ENCODE results near the gene MLH3. TPM values are rescaled to one million over a fixed set of nuclear protein-coding genes. Genes with fewer than 3 reads are reported as not detected.

The MLH3 gene
- total RNA-seq, 1 experiment from 2014 or later = 23.0 TPM

DNA sequence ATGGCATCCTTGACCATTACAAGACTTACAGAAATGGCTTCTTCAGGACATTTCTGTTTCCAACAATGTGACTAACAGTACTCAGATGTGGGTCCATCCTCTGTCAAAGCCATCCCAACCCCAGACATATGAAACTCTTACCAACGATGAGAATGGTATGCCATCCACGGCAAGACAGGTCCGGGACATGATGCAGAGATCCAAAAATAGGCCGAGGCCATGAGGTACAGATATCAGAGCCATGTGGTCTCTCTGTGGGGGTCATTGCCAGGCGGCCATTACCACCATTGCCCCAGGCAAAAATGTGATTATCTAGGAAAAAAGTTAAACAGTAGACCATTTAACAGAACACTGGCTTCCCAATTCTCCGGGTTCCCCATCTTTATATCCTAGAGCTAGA lies 45.7 kb upstream of the MLH3 start:
- Histone ChIP-seq H3T11ph (ENCODE audit: low read length) (no peak overlapping the region), H3K18ac (ENCODE audit: insufficient read length, low read depth, low read length) (no peak overlapping the region), H3K27ac (ENCODE audit: insufficient read length, low read depth, low read length) (no peak overlapping the region), H3K23ac (ENCODE audit: insufficient read length, low read depth, low read length) (no peak overlapping the region), H4K91ac (ENCODE audit: insufficient read length, low read depth, low read length) (no peak overlapping the region), H3K9me3 (ENCODE audit: control insufficient read depth, low read depth, low read length) (no peaks in the 10 kb centered on the region), H2AK5ac (ENCODE audit: insufficient read length, low read length) (no peak overlapping the region), H4K8ac (replicated peaks; ENCODE audit: insufficient read length, low read depth, low read length) (no peak overlapping the region), H2BK5ac (ENCODE audit: insufficient read length, low read length) (no peak overlapping the region), H3K4ac (ENCODE audit: low read depth, low read length) (no peak overlapping the region), H3K79me2 (ENCODE audit: insufficient read depth, low read length) (no peaks in the 10 kb centered on the region), H3K79me1 (ENCODE audit: insufficient read depth, low read depth, low read length, poor library complexity, severe bottlenecking) (no peaks in the 10 kb centered on the region), H3K23me2 (ENCODE audit: insufficient read length, low read depth, low read length, poor library complexity, severe bottlenecking) (no peaks in the 10 kb centered on the region), H3K4me1 (ENCODE audit: insufficient read depth, low read length) (no peaks in the 10 kb centered on the region), H2AFZ (ENCODE audit: low read length) (no peak overlapping the region), H4K5ac (ENCODE audit: insufficient read length, low read depth, low read length) (no peak overlapping the region), H2BK15ac (ENCODE audit: low read depth, low read length) (no peak overlapping the region), H2BK20ac (ENCODE audit: low read depth, low read length, poor library complexity, severe bottlenecking) (no peak overlapping the region), H3K4me2 (ENCODE audit: insufficient read depth, insufficient read length, low read length) (no peak overlapping the region), H3K14ac (ENCODE audit: insufficient read depth, low read length) (no peak overlapping the region), H3K27me3 (ENCODE audit: insufficient read depth, low read length) (no peaks in the 10 kb centered on the region), H4K20me1 (ENCODE audit: control insufficient read depth, insufficient read depth, insufficient read length) (no peaks in the 10 kb centered on the region), H3K9ac (ENCODE audit: extremely low read depth, insufficient read length, low read length) (no peak overlapping the region), H2BK120ac (ENCODE audit: low read depth, low read length, poor library complexity, severe bottlenecking) (no peak overlapping the region), H3K56ac (ENCODE audit: insufficient read length, low read depth, low read length) (no peak overlapping the region), H2BK12ac (ENCODE audit: insufficient read length, low read depth, low read length) (no peak overlapping the region)
- WGBS (ENCODE audit: extremely low coverage, insufficient read length, low lambda C conversion rate) = no CpG with 5 or more reads among the region's 6 CpGs
- H3K9me3 Mint-ChIP-seq = no peaks in the 10 kb centered on the region
- peaks cover 7 to 8% of the 10 kb centered on the region in 2 experiments for H3K4me1 Mint-ChIP-seq
- H3K4me3 Mint-ChIP-seq = no peak overlapping the region
- no peak overlapping the region for H3K27ac Mint-ChIP-seq
- H3K36me3 Mint-ChIP-seq (ENCODE audit: insufficient read depth in 1 of 3, low read depth in 3 of 3) = peaks cover 18 to 68% (median 62%) of the 10 kb centered on the region in 3 experiments; a peak in 6 of 7 replicates
- TF ChIP-seq, protein P1, sequence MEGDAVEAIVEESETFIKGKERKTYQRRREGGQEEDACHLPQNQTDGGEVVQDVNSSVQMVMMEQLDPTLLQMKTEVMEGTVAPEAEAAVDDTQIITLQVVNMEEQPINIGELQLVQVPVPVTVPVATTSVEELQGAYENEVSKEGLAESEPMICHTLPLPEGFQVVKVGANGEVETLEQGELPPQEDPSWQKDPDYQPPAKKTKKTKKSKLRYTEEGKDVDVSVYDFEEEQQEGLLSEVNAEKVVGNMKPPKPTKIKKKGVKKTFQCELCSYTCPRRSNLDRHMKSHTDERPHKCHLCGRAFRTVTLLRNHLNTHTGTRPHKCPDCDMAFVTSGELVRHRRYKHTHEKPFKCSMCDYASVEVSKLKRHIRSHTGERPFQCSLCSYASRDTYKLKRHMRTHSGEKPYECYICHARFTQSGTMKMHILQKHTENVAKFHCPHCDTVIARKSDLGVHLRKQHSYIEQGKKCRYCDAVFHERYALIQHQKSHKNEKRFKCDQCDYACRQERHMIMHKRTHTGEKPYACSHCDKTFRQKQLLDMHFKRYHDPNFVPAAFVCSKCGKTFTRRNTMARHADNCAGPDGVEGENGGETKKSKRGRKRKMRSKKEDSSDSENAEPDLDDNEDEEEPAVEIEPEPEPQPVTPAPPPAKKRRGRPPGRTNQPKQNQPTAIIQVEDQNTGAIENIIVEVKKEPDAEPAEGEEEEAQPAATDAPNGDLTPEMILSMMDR (conservative IDR thresholded peaks at IDR 0.05) = no peak
- H3K27me3 Mint-ChIP-seq (ENCODE audit: low read depth) = no peaks in the 10 kb centered on the region
- no peak for DNase-seq

All from H9 (cell line).